SKM-1 treated with dmso at 0.1 percent for 144 hours (cell line): ENCODE measurements around the gene ACKR4.
"Not testable (repeated sequence)": the region's sequence is repeated elsewhere in the genome, so short reads cannot be mapped to it uniquely, and the experiment has no call there.

Experiments
- DNase-seq: peaks from one replicate; lab custom pipeline; 2025; ENCODE audit not compliant: unreplicated experiment; lab: John Stamatoyannopoulos, UW

The ACKR4 gene

DNA sequence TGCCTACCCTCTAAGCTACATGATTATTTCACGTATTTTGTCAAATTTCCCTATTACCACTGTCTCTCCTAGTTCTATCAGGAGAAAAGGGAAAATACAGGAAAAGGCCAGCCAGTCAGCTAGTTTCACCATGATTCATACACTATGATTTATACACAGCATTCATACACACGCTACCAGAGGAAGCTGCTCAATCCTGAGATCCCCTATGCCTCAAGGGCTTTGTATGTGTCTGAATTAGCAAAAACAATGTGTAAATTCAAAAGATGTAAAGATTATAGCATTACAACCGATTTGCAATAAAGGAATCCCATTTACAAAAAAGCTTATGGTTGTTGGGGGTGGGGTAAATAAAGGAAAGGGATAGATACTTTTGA is 3.1 kb upstream of the ACKR4 start:
- DNase-seq = no peak

DNA sequence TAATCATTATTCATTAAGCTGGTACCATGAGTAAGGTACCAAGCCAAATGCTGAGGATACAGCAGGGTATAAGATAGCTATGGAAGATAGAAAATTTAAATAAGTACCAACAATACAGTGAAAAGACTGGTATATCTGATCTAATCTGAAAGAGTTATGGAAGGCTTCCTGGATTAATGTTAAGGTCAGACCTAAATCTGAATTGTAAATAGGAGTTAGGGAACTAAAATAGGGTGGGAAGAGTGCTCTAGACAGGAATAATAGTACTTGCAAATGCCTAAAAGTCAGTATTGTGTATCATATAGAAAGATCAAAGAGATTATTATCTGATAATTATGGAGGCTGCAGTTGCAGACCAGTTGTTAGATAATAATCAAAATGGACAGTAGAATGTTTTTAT is 2.6 kb upstream of the ACKR4 start:
- no peak for DNase-seq

DNA sequence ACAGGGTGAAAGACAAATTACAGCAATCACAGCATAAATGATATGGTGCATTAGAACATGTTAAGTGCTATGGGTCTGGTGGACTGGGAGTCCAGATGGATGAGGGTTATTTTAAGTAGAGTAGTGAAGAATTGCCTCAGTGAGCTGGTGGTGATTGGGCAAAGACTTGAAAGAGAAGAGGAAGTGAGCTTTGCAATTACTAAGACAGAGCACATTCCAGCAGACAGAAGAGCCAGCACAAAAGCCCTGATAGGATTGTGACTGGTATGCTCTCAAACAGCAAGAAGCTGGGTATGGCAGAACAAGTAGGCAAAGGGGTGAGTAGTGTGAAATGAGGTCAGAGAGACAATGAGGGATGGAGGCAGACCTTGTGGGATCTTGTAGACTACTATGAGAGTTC is 2.1 kb upstream of the ACKR4 start:
- peak; percentile 78 for DNase-seq

DNA sequence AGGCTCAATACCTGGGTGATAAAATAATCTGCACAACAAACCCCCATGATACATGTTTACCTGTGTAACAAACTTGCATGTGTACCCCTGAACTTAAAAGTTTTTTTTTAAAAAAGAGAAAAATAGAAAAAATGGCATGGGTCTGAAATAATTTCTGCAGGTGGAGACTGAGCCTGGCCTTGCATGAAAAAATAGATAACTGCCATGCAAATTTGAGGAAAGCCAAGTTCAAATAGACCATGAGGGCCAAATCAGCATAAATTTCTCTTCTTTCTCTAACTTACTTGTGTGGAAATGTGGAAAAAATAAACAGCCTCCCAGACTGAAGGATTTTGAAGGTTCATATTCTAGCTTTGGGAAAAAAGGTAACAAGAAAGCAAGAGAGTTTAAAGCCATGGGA is 744 bp upstream of the ACKR4 start:
- DNase-seq = no peak

DNA sequence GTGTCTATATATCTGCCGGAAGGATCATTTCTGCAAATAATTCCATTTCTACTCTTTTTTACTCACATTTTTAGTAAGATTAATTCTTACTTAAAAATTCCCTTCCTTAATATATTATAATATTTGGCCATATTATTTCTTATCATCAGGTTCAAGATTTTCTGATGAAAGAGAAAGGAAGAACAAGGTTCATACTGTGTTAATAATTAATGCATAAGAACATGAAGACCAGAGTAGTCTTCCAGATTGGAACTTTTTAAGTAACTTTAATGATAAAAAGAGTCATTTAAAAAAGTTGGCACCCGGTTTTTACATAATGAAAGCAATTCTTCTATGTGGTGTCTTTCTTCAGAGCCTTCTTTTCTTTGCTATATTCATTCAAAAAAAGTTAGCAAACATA is 590 bp downstream of the ACKR4 start:
- DNase-seq = no peak

DNA sequence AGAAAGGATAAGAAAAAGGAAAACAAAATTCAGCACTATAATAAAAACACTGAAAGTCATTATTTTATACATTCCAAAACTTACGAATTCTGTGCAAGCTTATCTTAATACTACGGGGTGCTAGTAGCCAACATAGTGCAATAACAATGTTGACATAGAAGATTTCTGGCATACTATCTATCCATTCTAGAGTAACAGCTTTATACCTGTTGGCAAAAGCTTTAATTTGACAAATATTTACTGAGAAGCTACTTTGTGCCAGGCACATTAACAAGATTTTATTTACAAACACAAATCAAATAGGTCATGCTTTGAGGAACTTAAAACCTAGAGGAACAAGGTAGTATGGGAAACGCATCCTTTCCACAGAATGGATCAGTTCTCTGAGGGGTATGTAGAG is 1.1 kb downstream of the ACKR4 start:
- no peak for DNase-seq

DNA sequence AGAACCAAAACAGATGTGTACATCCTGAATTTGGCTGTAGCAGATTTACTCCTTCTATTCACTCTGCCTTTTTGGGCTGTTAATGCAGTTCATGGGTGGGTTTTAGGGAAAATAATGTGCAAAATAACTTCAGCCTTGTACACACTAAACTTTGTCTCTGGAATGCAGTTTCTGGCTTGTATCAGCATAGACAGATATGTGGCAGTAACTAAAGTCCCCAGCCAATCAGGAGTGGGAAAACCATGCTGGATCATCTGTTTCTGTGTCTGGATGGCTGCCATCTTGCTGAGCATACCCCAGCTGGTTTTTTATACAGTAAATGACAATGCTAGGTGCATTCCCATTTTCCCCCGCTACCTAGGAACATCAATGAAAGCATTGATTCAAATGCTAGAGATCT is 3.5 kb downstream of the ACKR4 start:
- DNase-seq = not testable (repeated sequence)

DNA sequence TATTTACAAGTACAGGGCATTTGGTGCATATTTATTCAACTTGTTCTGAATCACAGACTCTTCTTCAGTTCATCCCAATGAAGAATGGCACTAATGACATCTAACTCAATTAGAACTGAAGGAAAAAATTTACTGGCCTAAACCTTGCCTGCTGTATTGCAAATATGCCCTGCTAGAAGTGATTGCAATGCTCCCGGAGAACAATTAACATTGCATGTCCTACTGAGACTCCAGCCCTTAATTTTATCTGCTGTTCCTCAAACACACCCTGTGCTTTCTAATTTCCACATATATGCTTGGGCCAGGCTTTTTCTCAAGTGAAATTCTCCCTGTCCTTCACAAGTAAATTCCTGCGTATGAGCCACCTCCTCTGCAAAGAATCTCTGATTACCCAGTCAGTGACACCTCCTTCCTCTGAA is 8.3 kb downstream of the ACKR4 start:
- DNase-seq = no peak

DNA sequence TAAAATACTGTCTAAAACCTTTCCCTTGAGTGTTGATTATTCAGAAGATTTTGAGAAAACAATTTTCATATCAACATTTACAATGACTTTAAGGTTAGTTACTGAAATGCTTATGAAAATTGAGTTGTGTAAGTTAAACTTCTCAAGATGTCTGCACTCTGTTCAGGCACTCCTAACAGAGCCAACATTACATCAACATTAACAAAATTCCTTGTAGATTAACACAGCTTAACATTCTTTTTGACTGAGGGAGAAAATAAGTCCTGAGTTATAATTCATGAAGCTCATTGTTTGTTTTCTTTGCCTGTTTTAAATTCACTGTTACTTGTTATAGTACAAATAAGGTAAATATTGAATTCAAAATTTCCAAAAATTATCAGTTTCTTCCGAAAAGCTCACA is 9.0 kb downstream of the ACKR4 start:
- no peak for DNase-seq

DNA sequence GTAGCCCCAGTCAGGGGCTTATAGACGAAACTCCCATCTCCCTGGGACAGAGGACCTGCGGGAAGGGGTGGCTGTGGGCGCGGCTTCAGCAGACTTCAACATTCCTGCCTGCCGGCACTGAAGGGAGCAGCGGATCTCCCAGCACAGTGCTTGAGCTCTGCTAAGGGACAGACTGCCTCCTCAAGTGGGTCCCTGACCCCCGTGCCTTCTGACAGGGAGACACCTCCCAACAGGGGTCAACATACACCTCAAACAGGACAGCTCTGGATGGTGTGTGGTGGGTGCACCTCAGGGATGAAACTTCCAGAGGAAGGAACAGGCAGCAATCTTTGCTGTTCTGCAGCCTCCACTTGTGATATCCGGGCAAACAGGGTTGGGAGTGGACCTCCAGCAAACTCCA is 9.6 kb downstream of the ACKR4 start:
- DNase-seq = not testable (repeated sequence)

DNA sequence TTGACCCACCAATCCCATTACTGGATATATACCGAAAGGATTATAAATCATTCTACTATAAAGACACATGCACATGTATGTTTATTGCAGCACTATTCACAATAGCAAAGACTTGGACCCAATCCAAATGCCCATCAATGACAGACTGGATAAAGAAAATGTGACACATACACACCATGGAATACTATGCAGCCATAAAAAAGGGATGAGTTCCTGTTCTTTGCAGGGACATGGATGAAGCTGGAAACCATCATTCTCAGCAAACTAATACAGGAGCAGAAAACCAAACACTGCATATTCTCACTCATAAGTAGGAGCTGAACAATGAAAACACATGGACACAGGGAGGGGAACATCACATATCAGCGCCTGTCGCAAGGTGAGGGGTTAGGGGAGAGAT is 18.2 kb downstream of the ACKR4 start:
- DNase-seq = not testable (repeated sequence)

DNA sequence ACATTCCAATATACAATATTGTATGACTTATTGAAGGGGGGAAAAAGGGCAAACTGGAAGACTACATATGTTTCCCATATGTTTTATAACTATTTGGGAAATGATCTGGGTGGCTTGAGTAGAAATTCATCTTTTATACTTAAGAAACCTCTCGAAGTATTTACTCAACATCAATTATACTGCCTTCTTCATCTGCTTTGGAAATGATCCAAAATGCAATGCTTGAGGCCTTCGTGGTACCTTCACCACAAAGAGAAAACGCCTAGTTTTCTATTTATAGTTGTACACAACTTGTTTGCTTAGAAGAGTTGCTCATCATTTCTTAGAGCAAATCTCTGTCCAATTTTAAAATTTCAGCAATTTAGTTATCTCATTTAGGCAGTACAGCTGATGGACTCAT is 18.8 kb downstream of the ACKR4 start:
- no peak for DNase-seq

DNA sequence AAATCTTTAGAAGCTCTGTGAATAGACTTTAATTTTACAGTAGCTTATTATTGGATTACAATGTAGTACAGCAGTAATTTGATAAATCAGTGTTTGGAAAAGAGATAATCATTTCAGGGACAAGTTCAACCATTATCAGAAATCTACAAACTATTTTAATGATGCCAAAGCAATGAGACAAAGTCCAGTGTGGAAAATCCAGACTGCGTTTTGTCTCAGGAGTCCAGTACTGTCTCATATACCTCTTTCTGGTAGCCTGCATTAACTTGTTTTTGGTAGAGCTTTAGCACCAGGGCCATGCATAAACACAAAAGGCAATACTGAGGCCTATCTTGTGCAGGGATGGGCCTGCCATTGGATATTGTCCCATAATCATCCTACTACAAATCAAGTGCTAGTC is 19.7 kb downstream of the ACKR4 start:
- DNase-seq = no peak

DNA sequence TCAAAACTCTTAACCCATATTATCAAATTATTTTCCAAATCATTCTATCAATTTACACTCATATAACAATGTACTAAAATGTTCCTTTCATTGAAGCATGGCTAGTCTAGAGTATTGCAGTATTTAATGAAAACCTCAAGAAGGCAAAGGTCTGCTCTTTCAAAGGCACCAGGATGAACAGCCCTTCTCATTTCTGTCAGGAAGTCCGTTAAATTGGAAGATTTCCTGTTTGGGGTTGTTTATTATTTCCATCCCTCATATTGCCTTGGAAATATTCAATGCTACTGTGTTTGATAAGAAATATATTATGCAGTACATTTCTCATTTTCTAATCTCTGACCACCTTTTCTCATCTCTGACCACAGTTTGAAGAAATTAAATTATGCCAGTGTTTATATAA is 25.1 kb downstream of the ACKR4 start:
- no peak for DNase-seq

DNA sequence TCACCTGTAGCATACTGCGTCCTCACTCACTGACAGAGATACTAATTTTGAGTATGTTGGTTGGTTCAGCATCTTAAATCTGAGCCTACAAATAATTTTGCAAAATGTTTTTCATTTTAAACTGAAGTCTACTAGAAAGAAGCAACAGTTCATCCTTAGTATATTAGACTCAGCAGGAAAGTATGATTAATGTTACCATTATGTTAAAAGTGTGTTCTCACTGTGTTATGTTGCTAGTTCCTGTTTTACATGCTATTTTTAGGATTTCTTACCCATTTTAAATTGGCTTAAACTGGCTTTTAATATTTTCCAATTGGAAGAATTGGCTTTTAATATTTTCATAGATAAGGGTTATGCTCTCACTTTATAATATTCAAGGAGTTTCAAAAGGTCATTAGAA is 25.7 kb downstream of the ACKR4 start:
- no peak for DNase-seq

DNA sequence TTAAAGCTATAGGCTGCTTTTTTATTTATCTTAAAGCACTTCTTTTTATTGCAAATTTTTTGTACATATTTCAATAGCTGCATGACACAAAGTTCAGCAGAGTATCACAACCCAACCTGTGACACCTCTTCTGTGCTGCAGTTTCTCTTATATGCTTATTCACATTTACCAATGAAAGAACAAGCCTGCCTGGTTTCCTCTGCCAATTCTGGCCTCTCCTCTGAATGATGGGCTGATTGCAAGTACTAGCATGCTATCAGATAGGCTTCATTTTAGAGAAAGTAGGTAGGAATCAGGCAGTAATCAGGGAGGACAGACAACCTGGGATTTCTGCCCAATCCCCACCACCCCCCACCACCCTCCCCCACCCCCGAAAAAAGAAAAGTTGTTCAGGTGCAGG is 26.6 kb downstream of the ACKR4 start:
- DNase-seq = no peak

DNA sequence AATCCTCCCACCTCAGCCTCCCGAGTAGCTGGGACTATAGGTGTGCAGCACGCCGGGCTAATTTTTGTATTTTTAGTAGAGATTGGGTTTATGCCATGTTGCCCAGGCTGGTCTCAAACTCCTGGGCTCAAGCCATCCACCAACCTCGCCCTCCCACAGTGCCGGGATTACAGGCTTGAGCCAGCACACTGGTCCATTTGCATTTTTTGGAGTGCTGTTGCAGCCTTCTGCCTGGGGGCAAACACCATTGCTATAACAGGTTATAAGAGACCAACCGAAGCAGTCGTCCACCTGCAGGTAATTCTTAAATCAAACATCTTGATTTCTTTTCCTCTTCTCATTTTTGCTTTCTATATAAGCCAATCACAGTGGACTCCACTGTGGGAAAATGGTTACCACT is 27.7 kb downstream of the ACKR4 start:
- no peak for DNase-seq

DNA sequence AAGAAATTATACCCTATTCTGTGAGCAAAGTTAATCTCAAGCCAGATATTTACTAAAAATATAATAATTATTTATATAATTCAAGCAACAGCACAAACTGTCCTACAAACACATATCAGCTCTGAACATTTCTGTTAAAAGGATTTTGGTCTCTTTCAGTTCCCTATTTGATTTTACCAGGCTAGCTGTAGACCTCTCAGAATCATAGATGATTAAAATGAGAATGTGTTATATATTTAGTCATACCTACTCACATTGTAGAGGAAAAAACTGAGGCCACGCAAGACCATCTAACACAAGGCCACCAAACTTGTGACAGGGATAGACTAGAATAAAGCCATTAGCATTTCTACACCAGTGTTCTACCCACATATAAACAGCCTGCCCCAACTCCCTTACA is 28.5 kb downstream of the ACKR4 start:
- DNase-seq = no peak

DNA sequence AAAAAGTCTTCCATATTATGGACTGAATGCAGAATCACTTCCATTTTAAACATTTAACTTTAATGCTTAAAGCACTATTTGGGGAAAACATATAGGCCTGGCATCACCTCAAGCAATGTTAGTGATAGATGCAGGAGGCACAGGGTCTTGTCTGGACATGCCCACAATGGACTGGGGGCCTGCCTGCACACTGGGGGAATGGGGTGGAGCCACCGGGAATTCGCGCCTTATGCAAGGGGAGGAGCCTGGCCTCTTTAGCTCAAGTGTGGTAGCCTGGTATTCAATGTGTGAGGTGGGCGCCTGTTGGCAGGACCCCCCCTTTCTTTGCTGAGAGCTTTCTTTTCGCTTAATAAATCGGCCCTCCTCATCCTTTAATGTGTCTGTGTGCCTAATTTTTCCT is 29.9 kb downstream of the ACKR4 start:
- no peak for DNase-seq

DNA sequence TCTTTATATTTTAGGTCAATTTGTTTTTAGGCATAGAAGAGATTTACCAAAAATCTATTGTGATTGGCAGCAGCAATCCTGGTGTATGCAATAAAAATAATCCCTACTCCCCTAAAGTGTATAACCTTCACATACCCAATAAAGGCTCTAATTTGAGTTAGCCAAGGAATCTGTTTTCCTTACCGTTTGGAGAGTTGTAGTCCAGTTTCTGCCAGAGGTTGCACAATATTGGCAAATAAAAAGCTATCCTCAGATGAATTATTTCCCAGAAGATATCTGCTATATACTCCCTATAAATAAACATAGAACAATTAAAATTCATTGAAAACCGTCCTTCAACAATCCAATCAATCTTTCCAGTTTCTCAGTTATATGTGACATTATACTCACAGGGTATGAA is 31.1 kb downstream of the ACKR4 start:
- no peak for DNase-seq

DNA sequence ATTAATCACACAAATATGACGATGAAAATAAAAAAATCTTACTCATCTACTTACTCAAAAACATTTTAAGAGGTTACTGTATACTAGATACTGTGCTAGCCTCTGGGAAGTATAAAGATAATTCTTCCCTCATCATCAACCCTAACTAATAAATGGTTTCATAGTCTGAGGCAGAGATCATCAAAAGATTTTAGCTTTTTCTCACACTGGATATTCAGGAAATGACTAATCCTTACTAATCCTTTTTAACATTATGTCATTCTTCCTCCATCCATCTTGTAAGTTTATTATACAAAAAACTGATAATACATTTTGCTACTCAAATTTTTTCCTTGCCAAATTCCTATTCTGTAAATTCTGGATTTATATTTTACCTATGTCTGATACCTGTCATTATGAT is 32.9 kb downstream of the ACKR4 start:
- no peak for DNase-seq

DNA sequence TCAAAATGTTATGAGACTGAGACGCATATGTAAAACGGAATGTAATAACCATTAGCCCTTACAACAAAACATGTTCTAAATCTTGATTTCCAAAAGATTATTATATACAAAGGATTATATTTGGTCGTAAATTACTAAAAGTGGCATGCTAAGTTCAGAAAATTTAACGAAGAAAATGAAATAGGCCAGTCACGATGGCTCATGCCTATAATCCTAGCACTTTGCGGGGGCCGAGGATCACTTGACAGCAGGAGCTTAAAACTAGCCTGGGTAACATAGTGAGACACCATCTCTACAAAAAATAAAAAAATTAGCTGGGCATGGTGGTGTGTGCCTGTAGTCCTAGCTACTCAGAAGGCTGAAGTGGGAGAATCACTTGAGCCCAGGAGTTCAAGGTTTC is 33.5 kb downstream of the ACKR4 start:
- DNase-seq = no peak

DNA sequence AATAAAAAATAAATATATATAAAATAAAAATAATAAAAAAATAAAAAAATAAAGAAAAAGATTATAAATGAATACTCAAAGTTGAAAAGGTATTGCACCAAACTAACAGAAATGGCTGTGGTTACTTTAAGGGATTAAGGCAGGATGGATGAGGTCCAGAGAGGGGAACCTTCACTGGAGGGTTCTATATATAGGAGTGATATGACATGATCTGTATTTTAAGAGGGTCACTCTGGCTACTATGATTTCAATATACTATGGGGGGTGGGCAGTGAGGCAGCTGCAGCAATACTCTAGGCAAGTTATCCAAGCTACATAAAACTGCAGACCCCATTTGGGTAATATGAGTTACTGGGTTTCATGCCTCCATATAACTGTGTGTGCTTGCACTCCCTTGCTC is 38.0 kb downstream of the ACKR4 start:
- no peak for DNase-seq

DNA sequence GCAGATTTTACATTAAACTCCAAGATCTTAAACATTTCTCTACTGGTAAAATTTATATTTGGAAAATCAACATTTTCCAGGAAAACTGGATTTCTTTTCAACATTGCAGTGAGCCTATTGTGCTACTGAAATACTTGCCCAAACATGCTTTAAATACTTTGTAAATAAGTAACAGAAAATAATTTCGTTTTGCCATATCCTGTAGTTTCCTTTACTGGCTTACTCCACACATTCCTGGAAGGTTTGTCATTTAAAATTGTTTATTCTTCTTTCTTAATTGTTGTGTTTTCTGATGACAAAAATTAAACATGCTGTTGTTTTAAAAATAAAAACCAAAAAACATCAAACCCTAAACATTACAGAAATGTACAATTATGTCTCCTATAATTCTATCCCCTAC is 40.5 kb downstream of the ACKR4 start:
- DNase-seq = no peak
